ENCODE measurements around the gene SLC7A8. TPM values are rescaled to one million over a fixed set of nuclear protein-coding genes. Genes with fewer than 3 reads are reported as not detected.

The SLC7A8 gene
- polyA plus RNA-seq, 1 donor (not counting 4 experiments of a cell fraction or from before 2014, with no cell fraction given): 29.1 TPM

DNA sequence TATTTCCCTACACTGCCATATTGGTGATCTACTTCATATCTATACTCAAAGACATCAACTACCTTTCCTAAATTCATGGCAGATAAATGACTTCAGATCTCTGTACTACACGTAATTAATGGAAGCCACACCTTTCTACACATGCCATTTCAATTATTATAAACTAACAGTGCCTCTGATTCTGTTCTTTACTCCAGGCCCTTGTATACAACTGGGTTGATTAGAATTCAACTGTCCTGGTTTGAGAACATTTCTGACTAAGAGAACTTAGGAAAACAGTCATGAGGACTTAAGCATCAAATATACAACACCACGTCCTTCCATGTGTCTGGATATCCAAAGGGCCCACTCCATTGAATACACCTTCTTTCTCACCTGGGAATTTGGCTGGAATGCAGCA lies 90.4 kb downstream of the SLC7A8 start:
- H3K27ac ChIP-seq (ENCODE audit: control insufficient read depth, insufficient read depth, low read length): no peak overlapping the region
- peaks cover 17% of the 10 kb centered on the region for H4K20me1 ChIP-seq (ENCODE audit: control insufficient read depth, extremely low read depth, insufficient read depth, low read length)
- H3K9me3 ChIP-seq (ENCODE audit: control insufficient read depth, low read depth, low read length): no peaks in the 10 kb centered on the region
- peak overlapping the region in 2 of 3 experiments; percentile 99 for H3K4me3 ChIP-seq (ENCODE audit: control insufficient read depth in 2 of 3, extremely low read depth in 1 of 3, insufficient read depth in 2 of 3, low read depth in 1 of 3, low read length in 3 of 3)
- H3K27me3 ChIP-seq (ENCODE audit: control insufficient read depth, extremely low read depth, insufficient read depth, low read length): no peaks in the 10 kb centered on the region
- peaks cover 14 to 48% of the 10 kb centered on the region in 2 experiments for H3K36me3 ChIP-seq (ENCODE audit: control insufficient read depth in 2 of 2, extremely low read depth in 1 of 2, insufficient read depth in 2 of 2, low read length in 2 of 2)
- DNase-seq (ENCODE audit: low read depth, low spot score) (no peak), FAIRE-seq (no peak)
- H2AFZ ChIP-seq (ENCODE audit: control insufficient read depth, low read length): no peak overlapping the region
- no peak overlapping the region for H3K9ac ChIP-seq (ENCODE audit: control insufficient read depth, extremely low read depth, insufficient read depth, low read length)
- dilution Hi-C loops (cut with MboI; ENCODE audit: extremely low pct_ligation_motif_present, low sequenced_read_pairs): no loop called here
- no peak for TF ChIP-seq EZH2 (IDR thresholded peaks at IDR 0.05; ENCODE audit: low read length)
- TF ChIP-seq, protein P1, sequence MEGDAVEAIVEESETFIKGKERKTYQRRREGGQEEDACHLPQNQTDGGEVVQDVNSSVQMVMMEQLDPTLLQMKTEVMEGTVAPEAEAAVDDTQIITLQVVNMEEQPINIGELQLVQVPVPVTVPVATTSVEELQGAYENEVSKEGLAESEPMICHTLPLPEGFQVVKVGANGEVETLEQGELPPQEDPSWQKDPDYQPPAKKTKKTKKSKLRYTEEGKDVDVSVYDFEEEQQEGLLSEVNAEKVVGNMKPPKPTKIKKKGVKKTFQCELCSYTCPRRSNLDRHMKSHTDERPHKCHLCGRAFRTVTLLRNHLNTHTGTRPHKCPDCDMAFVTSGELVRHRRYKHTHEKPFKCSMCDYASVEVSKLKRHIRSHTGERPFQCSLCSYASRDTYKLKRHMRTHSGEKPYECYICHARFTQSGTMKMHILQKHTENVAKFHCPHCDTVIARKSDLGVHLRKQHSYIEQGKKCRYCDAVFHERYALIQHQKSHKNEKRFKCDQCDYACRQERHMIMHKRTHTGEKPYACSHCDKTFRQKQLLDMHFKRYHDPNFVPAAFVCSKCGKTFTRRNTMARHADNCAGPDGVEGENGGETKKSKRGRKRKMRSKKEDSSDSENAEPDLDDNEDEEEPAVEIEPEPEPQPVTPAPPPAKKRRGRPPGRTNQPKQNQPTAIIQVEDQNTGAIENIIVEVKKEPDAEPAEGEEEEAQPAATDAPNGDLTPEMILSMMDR (optimal IDR thresholded peaks at IDR 0.05 in 1 of 3, IDR thresholded peaks at IDR 0.05 in 1 of 3, conservative IDR thresholded peaks at IDR 0.05 in 1 of 3; ENCODE audit: extremely low read depth in 1 of 3, insufficient read depth in 2 of 3, low read length in 3 of 3): no peak
- peaks cover 4% of the 10 kb centered on the region for H3K9me1 ChIP-seq (ENCODE audit: control insufficient read depth, extremely low read depth, insufficient read depth, low read length)
- H3K4me1 ChIP-seq (ENCODE audit: control insufficient read depth, extremely low read depth, insufficient read depth, low read length): peaks cover 21% of the 10 kb centered on the region
- peak overlapping the region; percentile 98 for H3K4me2 ChIP-seq (ENCODE audit: control insufficient read depth, extremely low read depth, insufficient read depth, low read depth, low read length)
- peaks cover 80% of the 10 kb centered on the region for H3K79me2 ChIP-seq (ENCODE audit: control insufficient read depth, insufficient read depth, low read length)

DNA sequence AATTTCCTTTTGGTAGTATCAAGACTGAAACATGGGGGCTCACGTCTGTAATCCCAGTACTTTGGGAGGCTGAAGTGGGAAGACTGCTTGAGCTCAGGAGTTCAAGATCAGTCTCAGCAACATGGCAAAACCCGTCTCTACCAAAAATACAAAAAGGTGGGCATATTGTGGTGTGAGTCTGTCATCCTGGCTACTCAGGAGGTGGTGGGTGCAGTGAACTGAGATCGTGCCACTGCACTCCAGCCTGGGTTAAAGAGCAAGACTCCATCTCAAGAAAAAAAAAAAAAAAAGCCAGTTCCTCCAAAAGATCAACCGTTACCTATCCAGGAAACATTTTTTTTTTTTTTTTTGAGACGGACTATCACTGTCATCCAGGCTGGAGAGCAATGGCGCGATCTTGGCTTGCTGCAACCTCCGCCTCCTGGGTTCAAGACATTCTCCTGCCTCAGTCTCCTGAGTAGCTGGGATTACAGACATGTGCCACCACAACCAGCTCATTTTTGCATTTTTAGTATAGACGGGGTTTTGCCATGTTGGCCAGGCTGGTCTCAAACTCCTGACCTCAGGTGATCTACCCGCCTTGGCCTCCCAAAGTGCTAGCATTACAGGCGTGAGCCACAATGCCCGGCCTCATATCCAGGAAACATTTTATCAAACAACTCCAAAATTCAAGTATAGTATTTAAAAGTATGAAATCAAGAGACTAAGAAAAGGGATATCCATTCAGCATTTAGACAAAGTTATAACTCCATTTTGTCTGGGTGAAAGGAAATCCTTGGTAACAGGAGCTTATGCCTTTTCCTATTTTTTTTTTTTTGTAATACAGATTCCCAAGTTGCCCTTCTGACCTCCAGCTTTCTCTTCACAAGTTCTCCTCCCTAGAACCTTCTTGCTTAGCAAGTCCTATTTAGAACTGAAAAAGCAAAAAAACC lies 91.9 kb downstream of the SLC7A8 start:
- Histone ChIP-seq H3K9me3 (ENCODE audit: control insufficient read depth, low read depth, low read length) (no peaks in the 10 kb centered on the region), H3K36me3 (ENCODE audit: control insufficient read depth in 2 of 2, extremely low read depth in 1 of 2, insufficient read depth in 2 of 2, low read length in 2 of 2) (peaks cover 18 to 47% of the 10 kb centered on the region in 2 experiments), H3K79me2 (ENCODE audit: control insufficient read depth, insufficient read depth, low read length) (peaks cover 71% of the 10 kb centered on the region), H3K4me3 (ENCODE audit: control insufficient read depth in 2 of 3, extremely low read depth in 1 of 3, insufficient read depth in 2 of 3, low read depth in 1 of 3, low read length in 3 of 3) (no peak overlapping the region), H2AFZ (ENCODE audit: control insufficient read depth, low read length) (no peak overlapping the region), H3K4me1 (ENCODE audit: control insufficient read depth, extremely low read depth, insufficient read depth, low read length) (peaks cover 11% of the 10 kb centered on the region), H3K9me1 (ENCODE audit: control insufficient read depth, extremely low read depth, insufficient read depth, low read length) (no peaks in the 10 kb centered on the region), H4K20me1 (ENCODE audit: control insufficient read depth, extremely low read depth, insufficient read depth, low read length) (peaks cover 8% of the 10 kb centered on the region), H3K27me3 (ENCODE audit: control insufficient read depth, extremely low read depth, insufficient read depth, low read length) (no peaks in the 10 kb centered on the region), H3K9ac (ENCODE audit: control insufficient read depth, extremely low read depth, insufficient read depth, low read length) (no peak overlapping the region), H3K4me2 (ENCODE audit: control insufficient read depth, extremely low read depth, insufficient read depth, low read depth, low read length) (no peak overlapping the region), H3K27ac (ENCODE audit: control insufficient read depth, insufficient read depth, low read length) (no peak overlapping the region)
- FAIRE-seq (no peak), DNase-seq (ENCODE audit: low read depth, low spot score) (no peak)
- TF ChIP-seq, protein P1 (optimal IDR thresholded peaks at IDR 0.05 in 1 of 3, IDR thresholded peaks at IDR 0.05 in 1 of 3, conservative IDR thresholded peaks at IDR 0.05 in 1 of 3; ENCODE audit: extremely low read depth in 1 of 3, insufficient read depth in 2 of 3, low read length in 3 of 3): no peak
- no peak for TF ChIP-seq EZH2 (IDR thresholded peaks at IDR 0.05; ENCODE audit: low read length)
- dilution Hi-C loops (cut with MboI; ENCODE audit: extremely low pct_ligation_motif_present, low sequenced_read_pairs): no loop called here

Measured in keratinocyte (primary cell).